ENCODE results near the gene CPAMD8.

- TF ChIP-seq CTCF (IDR thresholded peaks at IDR 0.05) (no peak), POLR2A (IDR thresholded peaks at IDR 0.05) (no peak)
Observed at GRCh38 chr19:16901491-16902175, 125.0 kb downstream of the CPAMD8 start.
